Measurements from ENCODE around the gene WNT7A. TPM values are rescaled to one million over a fixed set of nuclear protein-coding genes. Genes with fewer than 3 reads are reported as not detected.

The WNT7A gene
- total RNA-seq, 1 experiment from 2014 or later: 0.34 TPM

DNA sequence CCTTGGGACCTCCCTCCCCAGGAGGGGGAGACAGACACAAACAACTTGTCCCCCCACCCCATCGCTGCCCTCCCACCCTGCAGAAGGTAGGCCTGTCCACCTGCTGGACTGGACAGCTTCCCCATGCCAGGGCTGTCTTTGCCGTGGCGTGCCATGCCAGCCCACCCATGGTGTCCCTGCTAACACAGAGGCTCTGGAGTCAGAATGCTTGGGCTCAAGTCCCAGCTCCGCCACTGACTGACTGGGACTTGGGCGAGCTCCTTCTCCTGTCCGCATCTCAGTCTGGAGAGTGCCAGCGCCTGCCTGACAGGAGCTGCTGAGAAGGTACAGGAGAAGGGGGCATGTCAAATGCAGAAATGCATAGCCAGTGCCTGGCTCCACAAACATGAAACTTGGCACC is 23.9 kb downstream of the WNT7A start:
- no peak for DNase-seq (ENCODE audit: low read depth, low spot score)
- intact Hi-C loops (cut with micrococcal nuclease): no loop called here
- Histone ChIP-seq H3K4me3 (replicated peaks in 1 of 2; ENCODE audit: low read depth in 1 of 2, low read length in 2 of 2) (no peak overlapping the region), H3K4me1 (ENCODE audit: control insufficient read depth in 1 of 2, insufficient read depth in 2 of 2, low read length in 2 of 2) (peaks cover 24 to 74% of the 10 kb centered on the region in 2 experiments), H4K20me1 (ENCODE audit: insufficient read depth) (no peaks in the 10 kb centered on the region), H3K36me3 (ENCODE audit: control insufficient read depth in 1 of 2, insufficient read depth in 2 of 2, low read length in 2 of 2) (no peaks in the 10 kb centered on the region), H3K27me3 (ENCODE audit: insufficient read depth, low read length) (no peaks in the 10 kb centered on the region), H3K27ac (ENCODE audit: low read depth, low read length) (no peak overlapping the region), H2AFZ (ENCODE audit: low read depth, low read length, poor library complexity, severe bottlenecking) (no peak overlapping the region), H3K4me2 (ENCODE audit: low read length) (no peak overlapping the region), H3K9me2 (ENCODE audit: insufficient read depth) (no peaks in the 10 kb centered on the region), H3K9me3 (ENCODE audit: control insufficient read depth in 1 of 2, insufficient read depth in 1 of 2, low read depth in 1 of 2, low read length in 2 of 2) (no peaks in the 10 kb centered on the region), H3K9ac (ENCODE audit: low read length) (no peak overlapping the region), H3K79me2 (ENCODE audit: insufficient read depth, low read length) (no peaks in the 10 kb centered on the region)
- TF ChIP-seq, protein P1, sequence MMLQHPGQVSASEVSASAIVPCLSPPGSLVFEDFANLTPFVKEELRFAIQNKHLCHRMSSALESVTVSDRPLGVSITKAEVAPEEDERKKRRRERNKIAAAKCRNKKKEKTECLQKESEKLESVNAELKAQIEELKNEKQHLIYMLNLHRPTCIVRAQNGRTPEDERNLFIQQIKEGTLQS (IDR thresholded peaks at IDR 0.05): no peak
- TF ChIP-seq SP1 (IDR thresholded peaks at IDR 0.05; ENCODE audit: low read depth) (no peak), EZH2 (IDR thresholded peaks at IDR 0.05) (no peak), ZBTB33 (IDR thresholded peaks at IDR 0.05; ENCODE audit: extremely low read depth, insufficient replicate concordance, low read length) (no peak)
- TF ChIP-seq, protein P2, sequence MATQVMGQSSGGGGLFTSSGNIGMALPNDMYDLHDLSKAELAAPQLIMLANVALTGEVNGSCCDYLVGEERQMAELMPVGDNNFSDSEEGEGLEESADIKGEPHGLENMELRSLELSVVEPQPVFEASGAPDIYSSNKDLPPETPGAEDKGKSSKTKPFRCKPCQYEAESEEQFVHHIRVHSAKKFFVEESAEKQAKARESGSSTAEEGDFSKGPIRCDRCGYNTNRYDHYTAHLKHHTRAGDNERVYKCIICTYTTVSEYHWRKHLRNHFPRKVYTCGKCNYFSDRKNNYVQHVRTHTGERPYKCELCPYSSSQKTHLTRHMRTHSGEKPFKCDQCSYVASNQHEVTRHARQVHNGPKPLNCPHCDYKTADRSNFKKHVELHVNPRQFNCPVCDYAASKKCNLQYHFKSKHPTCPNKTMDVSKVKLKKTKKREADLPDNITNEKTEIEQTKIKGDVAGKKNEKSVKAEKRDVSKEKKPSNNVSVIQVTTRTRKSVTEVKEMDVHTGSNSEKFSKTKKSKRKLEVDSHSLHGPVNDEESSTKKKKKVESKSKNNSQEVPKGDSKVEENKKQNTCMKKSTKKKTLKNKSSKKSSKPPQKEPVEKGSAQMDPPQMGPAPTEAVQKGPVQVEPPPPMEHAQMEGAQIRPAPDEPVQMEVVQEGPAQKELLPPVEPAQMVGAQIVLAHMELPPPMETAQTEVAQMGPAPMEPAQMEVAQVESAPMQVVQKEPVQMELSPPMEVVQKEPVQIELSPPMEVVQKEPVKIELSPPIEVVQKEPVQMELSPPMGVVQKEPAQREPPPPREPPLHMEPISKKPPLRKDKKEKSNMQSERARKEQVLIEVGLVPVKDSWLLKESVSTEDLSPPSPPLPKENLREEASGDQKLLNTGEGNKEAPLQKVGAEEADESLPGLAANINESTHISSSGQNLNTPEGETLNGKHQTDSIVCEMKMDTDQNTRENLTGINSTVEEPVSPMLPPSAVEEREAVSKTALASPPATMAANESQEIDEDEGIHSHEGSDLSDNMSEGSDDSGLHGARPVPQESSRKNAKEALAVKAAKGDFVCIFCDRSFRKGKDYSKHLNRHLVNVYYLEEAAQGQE (IDR thresholded peaks at IDR 0.05; ENCODE audit: low read depth): no peak
- RAD21 ChIA-PET (ENCODE audit: low non-redundant PET in 1 of 2, low total read pairs in 2 of 2, uncharacterized antibody in 2 of 2, unreplicated experiment in 2 of 2): no interaction called here
- CTCF ChIA-PET: no interaction called here
- BruUV-seq (replicated peaks): no TSS peak
- ATAC-seq: no peak
- POLR2A ChIA-PET: no interaction called here
